HG02610 (cell line): ENCODE data around the gene AURKB.
A peak's percentile ranks its signal among the peaks of the same experiment; 100 is the strongest.
"Not testable (repeated sequence)": the region's sequence is repeated elsewhere in the genome, so short reads cannot be mapped to it uniquely, and the experiment has no call there.

Experiments
- ATAC-seq: cut with Tn5 transposase; IDR thresholded peaks from one replicate; pipeline ENCODE4 v1.9.1; 2021; ENCODE audit warnings: mild to moderate bottlenecking, moderate library complexity; ENCODE audit not compliant: unreplicated experiment

The AURKB gene

GRCh38 chr17:8209907-8210760 is at the start of gene AURKB:
TSS of gene AURKB (minus strand) at chr17:8210575. CDS start at chr17:8210224, 351 bp downstream.
- ATAC-seq: peak; percentile 83

DNA sequence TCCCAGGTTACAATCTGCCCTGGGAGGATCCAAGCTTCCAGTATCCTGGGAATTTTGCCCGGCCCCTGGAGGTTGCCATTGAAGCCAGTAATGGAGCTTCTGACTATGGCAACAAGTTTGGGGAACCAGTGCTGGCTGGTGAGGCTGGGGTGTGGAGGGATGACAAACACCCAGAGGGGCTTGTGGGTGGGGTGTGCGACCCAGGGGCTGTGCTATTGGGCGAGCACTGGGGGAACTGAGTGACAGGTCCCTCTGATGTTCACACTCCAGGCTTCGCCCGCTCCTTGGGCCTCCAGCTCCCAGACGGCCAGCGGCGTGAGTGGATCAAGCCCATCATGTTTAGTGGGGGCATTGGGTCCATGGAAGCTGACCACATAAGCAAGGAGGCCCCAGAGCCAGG is 47.4 kb upstream of the AURKB start:
- ATAC-seq: no peak

DNA sequence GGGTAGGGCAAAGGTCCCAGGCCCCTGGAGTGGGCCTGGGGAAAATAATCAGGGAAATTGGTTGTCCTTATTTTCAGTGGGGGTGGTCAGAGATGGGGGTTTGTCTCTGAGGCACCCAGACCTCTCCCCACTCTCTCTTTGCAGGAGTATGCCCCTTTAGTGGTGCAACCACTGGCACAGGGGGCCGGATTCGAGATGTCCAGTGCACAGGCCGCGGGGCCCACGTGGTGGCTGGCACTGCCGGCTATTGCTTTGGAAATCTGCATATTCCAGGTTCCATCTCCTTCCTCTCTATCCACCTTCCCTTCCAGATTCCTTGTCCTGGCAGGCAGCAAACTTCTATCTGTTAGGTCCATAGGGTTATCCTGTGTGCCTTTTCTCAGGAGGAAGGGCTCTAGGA is 46.3 kb upstream of the AURKB start:
- no peak for ATAC-seq

- ATAC-seq: no peak
Observed at GRCh38 chr17:8256291-8256690, 45.9 kb upstream of the AURKB start.

- ATAC-seq: no peak
Observed at GRCh38 chr17:8255499-8255898, 45.1 kb upstream of the AURKB start.

- no peak for ATAC-seq
Observed at GRCh38 chr17:8254881-8255280, 44.5 kb upstream of the AURKB start.

DNA sequence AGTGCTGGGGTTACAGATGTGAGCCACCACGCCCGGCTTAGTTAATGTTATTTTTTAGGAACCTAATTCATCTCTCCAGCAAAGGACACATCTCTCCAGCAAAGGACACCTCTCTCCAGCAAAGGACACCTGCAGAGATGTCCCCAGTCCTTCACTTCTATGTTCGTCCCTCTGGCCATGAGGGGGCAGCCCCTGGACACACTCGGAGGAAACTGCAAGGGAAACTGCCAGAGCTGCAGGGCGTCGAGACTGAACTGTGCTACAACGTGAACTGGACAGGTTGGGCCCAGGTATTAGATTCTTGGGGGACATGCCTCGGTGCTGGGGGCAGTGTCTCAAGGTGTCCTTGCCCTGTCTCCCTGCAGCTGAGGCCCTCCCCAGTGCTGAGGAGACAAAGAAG is 43.4 kb upstream of the AURKB start:
- ATAC-seq: no peak

GRCh38 chr17:8251411-8251810 is 41.0 kb upstream of the AURKB start:
- ATAC-seq: not testable (repeated sequence)

- no peak for ATAC-seq
Observed at GRCh38 chr17:8249621-8250500, 39.5 kb upstream of the AURKB start.

DNA sequence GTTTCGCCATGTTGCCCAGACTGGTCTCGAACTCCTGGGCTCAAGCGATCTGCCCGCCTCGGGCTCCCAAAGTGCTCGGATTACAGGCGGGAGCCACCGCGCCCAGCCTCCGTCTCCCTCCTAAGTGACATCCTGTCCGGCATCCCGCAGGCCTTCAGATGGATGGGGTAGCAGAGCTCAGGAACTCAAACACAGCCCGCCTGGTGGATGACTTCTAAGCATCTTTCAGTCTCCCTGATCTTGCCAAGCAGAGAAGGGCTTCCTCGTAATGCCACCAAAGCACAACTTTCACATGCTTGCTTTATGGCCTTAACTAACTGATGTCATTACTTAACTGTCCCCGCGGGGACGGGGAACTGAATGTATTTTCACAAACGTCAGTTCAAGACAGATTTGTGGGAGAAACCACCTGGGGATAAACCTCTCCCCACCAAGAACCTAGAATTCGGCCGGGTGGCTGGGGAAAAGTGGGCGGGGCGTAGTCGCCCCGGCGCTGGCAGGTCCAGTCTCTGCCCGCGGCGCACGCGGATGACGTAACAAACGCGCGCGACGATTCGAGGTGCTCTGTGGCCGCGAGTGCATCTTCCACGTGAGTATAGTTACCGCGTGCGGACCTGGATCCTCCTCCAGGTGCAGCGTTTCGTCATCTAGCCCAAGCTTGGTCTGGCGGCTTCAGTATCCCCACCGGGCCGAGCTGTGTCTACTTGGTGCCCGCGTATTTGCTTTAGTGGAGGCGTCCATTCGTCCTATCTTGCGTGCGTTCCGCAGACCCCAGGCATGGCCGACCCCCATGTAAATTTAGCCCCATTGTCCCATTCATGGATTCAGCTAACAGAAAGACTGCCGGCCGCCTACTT is 38.6 kb upstream of the AURKB start, which contains the start of gene PFAS:
Gene PFAS (plus strand): TSS at position 539 of the 857 bp plus-strand sequence. CDS start 4,649 bp downstream, outside the sequence.
- peak; percentile 47 for ATAC-seq

DNA sequence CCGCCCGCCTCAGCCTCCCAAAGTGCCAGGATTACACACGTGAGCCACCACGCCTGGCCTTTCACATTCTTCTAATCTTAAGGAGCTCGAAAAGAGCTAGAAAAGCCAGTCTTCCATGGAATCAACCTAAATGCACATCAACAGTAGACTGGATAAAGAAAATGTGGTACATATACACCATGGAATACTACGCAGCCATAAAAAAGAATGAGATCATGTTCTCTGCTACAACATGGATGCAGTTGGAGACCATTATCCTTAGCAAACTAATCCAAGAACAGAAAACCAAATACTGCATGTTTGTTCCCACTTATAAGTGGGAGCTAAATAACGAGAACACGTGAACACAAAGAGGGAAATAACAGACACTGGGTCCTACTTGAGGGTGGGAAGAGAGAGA is 34.4 kb upstream of the AURKB start:
- ATAC-seq: no peak

DNA sequence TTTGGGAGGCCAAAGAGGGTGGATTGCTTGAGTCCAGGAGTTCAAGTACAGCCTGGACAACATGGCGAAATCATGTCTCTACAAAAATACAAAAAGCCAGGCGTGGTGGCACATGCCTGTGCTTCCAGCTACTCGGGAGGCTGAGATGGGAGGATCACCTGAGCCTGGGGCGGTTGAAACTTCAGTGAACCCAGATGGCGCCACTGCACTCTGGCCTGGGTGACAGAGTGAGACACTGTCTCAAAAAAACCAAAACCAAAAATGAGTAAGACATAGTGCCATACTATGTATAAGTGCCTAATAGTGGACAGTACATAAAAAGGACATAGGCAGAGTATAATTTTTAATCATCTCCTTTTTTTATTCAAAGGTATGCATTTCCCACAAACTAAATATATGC is 33.5 kb upstream of the AURKB start:
- no peak for ATAC-seq

DNA sequence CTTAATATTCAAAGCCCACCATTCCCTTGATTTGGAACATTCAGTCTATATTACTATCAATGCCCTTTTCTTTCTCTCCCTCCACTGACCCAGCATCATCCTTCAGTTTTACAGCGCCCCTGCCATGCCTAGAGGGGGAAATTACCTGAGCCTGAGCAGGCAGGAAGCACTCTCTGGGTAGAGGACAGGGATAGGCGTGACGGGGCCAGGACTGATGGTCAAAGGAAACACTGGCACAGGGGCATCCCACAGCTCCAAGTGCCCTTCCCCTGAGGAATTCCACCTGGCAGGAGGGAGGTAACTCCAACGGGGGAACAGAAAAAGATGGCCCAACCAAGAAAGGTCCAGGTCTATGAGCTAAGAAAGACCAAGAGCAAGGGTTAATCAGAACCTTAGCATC is 27.5 kb upstream of the AURKB start:
- ATAC-seq: no peak

DNA sequence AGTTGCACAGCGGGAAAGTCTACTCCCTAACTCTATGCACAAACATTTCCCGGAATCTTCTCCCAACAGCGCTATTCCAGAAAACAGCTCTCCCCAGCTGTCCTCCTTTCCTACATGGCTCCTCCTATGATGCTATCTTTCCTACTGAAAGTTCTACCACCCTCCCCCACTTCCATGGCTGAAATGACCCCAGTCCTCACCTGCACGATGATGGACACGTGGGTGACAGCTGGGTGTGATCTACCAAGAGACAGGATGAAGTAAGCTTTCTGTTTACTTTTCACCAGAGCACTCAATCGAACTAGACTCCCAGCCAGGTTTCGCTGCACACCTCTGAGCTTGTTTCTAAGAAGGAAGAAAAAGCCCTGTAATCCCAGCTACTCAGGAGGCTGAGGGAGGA is 26.8 kb upstream of the AURKB start:
- no peak for ATAC-seq

GRCh38 chr17:8235676-8236075 is 25.3 kb upstream of the AURKB start:
- ATAC-seq: no peak

DNA sequence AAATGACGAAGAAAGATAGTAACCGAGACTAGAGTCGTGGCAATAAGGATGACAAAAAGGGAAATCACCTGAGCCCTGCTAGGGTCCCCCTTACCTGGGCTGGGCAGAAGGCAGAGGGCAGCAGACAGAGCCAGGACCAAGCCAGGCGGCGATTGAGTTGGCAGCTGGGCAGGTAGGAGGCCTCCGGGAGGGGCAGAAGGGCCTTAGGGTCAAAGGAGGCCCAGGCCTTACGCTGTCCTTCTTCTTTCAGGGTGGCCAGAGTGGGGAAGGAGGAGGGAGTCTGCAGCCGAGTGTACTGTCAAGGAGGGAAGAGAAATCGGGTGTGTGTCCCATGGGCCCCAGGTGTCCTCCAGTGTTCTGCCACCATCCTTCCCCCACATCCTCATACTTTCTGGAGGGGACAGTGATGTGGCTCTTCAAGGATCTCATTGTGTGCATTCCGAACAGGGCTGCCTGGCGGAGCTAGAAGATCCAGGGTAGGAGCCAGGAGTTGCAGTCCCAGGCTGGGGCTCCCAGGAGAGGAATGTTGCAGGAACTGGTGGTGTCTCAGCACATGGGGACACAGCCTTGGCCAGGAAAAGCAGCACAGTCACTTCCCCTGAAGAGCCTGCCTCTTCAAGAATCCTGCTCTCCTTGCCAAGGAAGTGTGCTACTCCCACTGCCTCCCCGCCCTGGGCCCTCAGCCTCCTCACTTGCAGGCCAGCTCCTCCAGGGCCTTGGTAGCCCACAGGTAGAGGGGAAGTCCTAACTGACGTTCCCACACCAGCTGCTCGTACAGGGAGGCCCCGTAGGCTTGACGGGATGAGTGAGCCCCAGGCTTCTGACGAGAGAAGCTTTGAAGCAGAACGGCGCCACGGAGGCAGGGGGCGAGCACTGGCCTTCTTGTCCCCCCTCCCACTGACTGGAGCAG is 24.2 kb upstream of the AURKB start:
- ATAC-seq: no peak

GRCh38 chr17:8231701-8232100 is 21.3 kb upstream of the AURKB start:
- ATAC-seq: no peak

- ATAC-seq: no peak
Observed at GRCh38 chr17:8227238-8227581, 16.8 kb upstream of the AURKB start.

GRCh38 chr17:8226536-8227237 is 16.3 kb upstream of the AURKB start:
- ATAC-seq: no peak
